Limb (tissue), 2 donors: ENCODE measurements around the gene ATP10A.
"Not testable (repeated sequence)": the region's sequence is repeated elsewhere in the genome, so short reads cannot be mapped to it uniquely, and the experiment has no call there.

ENCODE experiments used
- DNase-seq, 2 donors: peaks; one replicate each; pipeline ENCODE4 v3.0.0-alpha.2; 2016; ENCODE audit errors: extremely low spot score in 2 of 2

The ATP10A gene

GRCh38 chr15:25859838-25860645 is 3.1 kb downstream of the ATP10A start:
- no peak for DNase-seq

GRCh38 chr15:25858952-25859760 is 4.0 kb downstream of the ATP10A start:
- DNase-seq = no peak

- not testable (repeated sequence) for DNase-seq
Measured at GRCh38 chr15:25856059-25856458, 7.1 kb downstream of the ATP10A start.

GRCh38 chr15:25852661-25853524 is 10.2 kb downstream of the ATP10A start:
- no peak for DNase-seq

GRCh38 chr15:25852027-25852426 is 11.1 kb downstream of the ATP10A start:
- DNase-seq = no peak

- peak; percentile 36 to 79 for DNase-seq
Measured at GRCh38 chr15:25850154-25851111, 12.7 kb downstream of the ATP10A start.

- DNase-seq = peak; percentile 67 to 77
Measured at GRCh38 chr15:25849157-25849921, 13.8 kb downstream of the ATP10A start.

GRCh38 chr15:25848784-25849156 is 14.4 kb downstream of the ATP10A start:
- no peak for DNase-seq

- no peak for DNase-seq
Measured at GRCh38 chr15:25848325-25848724, 14.8 kb downstream of the ATP10A start.

- DNase-seq = no peak
Measured at GRCh38 chr15:25847051-25847450, 16.1 kb downstream of the ATP10A start.

GRCh38 chr15:25846377-25846776 is 16.8 kb downstream of the ATP10A start:
- DNase-seq = no peak

GRCh38 chr15:25844981-25845680 is 18.0 kb downstream of the ATP10A start:
- DNase-seq = no peak

- no peak for DNase-seq
Measured at GRCh38 chr15:25844542-25844941, 18.6 kb downstream of the ATP10A start.

GRCh38 chr15:25844076-25844475 is 19.1 kb downstream of the ATP10A start:
- DNase-seq = no peak

- no peak for DNase-seq
Measured at GRCh38 chr15:25839638-25840156, 23.4 kb downstream of the ATP10A start.

- no peak for DNase-seq
Measured at GRCh38 chr15:25838871-25839195, 24.3 kb downstream of the ATP10A start.

- DNase-seq = no peak
Measured at GRCh38 chr15:25838191-25838870, 24.8 kb downstream of the ATP10A start.

GRCh38 chr15:25832158-25832557 is 31.0 kb downstream of the ATP10A start:
- DNase-seq = peak in 1 of 2 donors; percentile 47
